ENCODE results near the gene PRRC2A. TPM values are rescaled to one million over a fixed set of nuclear protein-coding genes. Genes with fewer than 3 reads are reported as not detected.

The PRRC2A gene
- total RNA-seq, 2 experiments from 2014 or later: 215 to 222 TPM

DNA sequence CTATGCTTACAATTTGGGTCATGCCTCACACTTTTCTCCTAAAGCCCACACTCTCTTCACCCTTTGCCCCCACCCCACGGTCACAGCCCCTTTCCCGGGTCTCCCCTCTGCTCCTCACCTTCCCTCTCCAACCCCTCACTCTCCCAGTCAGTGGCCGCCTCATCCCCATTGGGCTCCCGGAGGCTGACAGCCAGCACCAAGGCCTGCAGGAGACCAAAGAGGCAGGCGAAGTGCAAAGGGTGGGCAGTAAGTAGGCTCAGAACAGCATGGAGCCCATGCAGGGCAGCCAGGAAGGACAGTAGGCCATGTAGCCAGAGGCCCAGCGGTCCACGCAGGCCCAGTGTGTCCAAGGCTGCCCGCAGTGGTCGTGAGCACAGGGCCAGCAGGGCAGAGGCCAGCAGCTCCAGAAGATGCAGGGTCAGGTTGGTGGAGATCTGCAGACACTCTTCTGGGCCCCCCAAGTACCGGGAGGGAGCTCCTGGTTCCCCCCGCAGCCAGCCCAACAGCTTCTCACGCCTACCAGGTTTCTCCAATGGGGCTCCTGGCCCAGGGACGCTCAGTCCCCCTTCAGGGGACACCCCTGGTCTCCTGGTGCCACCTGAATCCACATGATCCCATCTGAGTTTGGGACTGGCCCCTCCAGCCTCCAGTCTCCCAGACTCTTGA lies 38.6 kb downstream of the PRRC2A start:
- Mint-ChIP-seq H3K36me3 (ENCODE audit: low read depth) (peaks cover 83% of the 10 kb centered on the region), H3K27me3 (no peaks in the 10 kb centered on the region), H3K9me3 (no peaks in the 10 kb centered on the region), H3K27ac (peak overlapping the region; percentile 95), H3K4me3 (peak overlapping the region; percentile 95), H3K4me1 (peaks cover 83% of the 10 kb centered on the region)
- no peak for DNase-seq
- CTCF ChIA-PET: interaction anchor here (0.7 to 2.9 kb wide), 2 partner anchors 66 to 79 kb away, joined by 3 to 11 read pairs; partner anchors contain the start of genes CLIC1 and NCR3
- POLR2A ChIA-PET: no interaction called here

DNA sequence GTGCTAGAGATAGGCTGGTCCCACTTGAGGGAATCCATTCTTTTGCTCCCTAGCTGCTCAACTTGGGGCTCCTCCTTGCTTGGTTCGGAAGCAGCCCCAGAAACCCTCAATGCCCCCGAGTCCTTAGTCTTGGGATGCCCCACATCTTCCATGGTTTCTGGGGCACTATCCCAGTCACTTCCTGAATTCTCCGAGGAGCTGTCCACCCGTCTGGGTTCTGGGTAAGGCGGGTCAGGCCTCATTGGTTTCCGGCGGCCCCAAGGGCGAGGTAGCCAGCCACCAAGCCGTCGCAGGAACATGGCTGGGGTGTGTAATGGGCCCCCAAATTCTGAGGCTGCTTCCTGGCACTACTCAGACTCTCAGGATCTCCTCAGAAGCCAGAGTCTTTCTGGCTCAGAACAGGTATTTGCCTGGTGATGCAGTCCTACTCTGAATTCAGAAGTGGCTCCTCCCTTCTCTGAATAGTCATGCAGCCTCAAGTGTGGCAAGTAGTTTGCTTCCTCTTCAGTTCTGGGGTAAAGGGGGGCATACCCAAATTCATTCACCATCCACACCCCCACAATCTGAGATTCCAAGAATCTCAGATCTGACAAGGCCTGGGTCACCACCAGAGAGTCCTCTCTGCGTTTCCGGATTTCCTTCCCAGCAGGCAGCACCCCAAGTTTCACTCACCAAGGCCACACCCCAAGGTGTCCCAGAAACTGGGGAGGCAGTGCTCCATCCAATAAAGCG lies 39.3 kb downstream of the PRRC2A start:
- Mint-ChIP-seq H3K27me3 (no peaks in the 10 kb centered on the region), H3K36me3 (ENCODE audit: low read depth) (peaks cover 90% of the 10 kb centered on the region), H3K27ac (peak overlapping the region; percentile 95), H3K4me3 (peak overlapping the region; percentile 95), H3K4me1 (peaks cover 88% of the 10 kb centered on the region), H3K9me3 (no peaks in the 10 kb centered on the region)
- CTCF ChIA-PET: interaction anchor here (1.1 to 2.9 kb wide), 3 partner anchors 43 to 292 kb away, joined by 3 to 11 read pairs (median 4); partner anchors contain the start of genes ABHD16A and CLIC1
- POLR2A ChIA-PET: interaction anchor here (1.0 to 8.1 kb wide), 10 partner anchors 6 to 175 kb away, joined by 5 to 278 read pairs (median 7); partner anchors contain the start of genes APOM, BAG6, DDX39B and HSPA1B
- DNase-seq: peak; percentile 58

DNA sequence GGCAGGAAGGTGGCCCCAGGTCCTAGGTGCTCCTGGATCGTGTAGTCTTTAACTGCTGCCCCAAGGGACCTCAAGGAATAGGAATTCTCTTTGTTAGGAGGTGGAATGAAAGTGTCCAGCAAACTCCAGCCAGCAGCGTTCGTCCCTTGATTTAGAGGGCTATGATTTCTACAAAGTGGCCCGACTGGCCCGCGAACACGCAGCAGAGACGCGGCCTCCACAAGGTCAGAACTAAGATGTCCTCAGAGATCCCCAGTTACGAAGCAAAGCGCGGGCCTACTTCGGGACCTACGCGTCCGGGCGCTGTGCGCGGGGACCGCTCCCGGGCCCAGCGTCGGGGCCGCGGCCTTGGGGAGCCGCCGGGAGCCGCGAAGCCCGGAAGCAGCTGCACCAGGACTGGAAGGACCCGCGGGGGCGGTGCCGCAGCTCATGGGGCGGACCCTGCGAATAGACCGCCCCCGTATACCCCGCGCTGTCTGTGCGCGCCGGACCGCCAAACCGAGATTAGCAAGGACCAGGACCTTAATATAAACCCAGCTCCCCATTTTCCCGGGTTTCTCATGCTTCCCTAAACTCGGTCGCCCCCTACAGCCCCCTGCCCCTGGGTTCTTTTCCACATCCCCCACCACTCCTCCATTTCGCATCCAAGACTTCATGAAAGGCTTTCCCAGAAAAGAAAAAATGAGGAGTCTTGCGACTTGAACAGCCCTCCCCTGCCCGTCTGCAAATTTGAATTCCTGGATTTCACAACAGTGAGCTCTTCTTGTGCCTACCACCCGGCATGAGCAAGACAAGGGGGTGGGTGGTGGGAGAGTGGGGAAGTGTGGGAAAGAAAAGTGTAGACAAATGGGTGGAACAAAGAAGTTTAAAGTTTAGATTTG lies 40.1 kb downstream of the PRRC2A start, which contains the start of gene C6orf47:
Gene C6orf47, minus strand, starts transcription at position 398 of the 881 bp plus-strand sequence. CDS start 831 bp downstream, outside the sequence.
- Mint-ChIP-seq H3K36me3 (ENCODE audit: low read depth) (peaks cover 86% of the 10 kb centered on the region), H3K4me1 (peaks cover 83% of the 10 kb centered on the region), H3K4me3 (peak within 1 kb of the TSS; percentile 95), H3K9me3 (no peaks in the 10 kb centered on the region), H3K27me3 (no peaks in the 10 kb centered on the region), H3K27ac (peak within 1 kb of the TSS; percentile 95)
- ChIA-PET POLR2A (interaction anchor here (0.7 to 8.1 kb wide), 21 partner anchors 7 to 176 kb away, joined by 3 to 278 read pairs (median 5); partner anchors contain the start of genes ABHD16A, APOM, BAG6 and DDX39B), CTCF (interaction anchor here (0.7 to 2.9 kb wide), 7 partner anchors 8 to 291 kb away, joined by 3 to 11 read pairs (median 3); partner anchors contain the start of genes ABHD16A, BAG6 and CLIC1)
- peak; percentile 82 for DNase-seq

DNA sequence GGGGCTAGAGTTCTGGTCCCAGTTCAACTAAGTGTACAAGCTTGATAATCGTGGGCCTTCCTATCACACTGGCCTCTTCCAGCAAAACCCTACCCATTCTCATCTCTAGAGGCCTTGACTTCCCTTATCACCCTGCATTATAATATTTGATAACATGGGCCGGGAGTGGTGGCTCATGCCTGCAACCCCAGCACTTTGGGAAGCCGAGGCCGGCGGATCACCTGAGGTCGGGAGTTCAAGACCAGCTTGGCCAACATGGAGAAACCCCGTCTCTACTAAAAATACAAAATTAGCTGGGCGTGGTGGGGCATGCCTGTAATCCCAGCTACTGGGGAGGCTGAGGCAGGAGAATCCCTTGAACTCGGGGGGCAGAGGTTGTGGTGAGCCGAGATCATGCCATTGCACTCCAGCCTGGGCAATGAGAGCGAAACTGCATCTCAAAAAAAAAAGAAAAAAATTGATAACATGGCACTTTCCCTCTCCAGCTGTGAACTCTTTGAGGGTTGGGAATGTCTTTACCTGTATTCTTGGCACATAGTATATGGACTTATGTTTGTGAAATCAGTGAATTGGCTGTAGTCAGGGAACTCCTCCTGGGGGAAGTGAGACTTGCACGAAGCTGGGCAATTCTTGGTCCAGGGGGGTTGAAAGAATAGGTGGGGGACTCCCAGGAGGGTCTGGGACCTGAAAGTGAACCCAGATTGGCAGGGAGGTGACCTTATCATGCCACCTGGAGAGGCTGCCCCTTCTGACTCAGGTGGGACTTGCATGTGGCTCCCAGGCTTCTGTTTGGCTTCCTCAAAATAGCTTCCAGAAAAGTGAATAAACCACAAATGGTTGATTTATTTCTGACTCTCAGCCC lies 41.0 kb downstream of the PRRC2A start:
- H3K36me3 Mint-ChIP-seq (ENCODE audit: low read depth): peaks cover 86% of the 10 kb centered on the region
- peaks cover 82% of the 10 kb centered on the region for H3K4me1 Mint-ChIP-seq
- no peaks in the 10 kb centered on the region for H3K27me3 Mint-ChIP-seq
- POLR2A ChIA-PET: interaction anchor here (0.7 to 8.1 kb wide), 21 partner anchors 8 to 175 kb away, joined by 3 to 278 read pairs (median 5); partner anchors contain the start of genes ABHD16A, APOM, BAG6 and DDX39B
- DNase-seq: no peak
- no peaks in the 10 kb centered on the region for H3K9me3 Mint-ChIP-seq
- peak overlapping the region; percentile 95 for H3K4me3 Mint-ChIP-seq
- H3K27ac Mint-ChIP-seq: peak overlapping the region; percentile 87
- CTCF ChIA-PET: interaction anchor here (0.7 to 2.9 kb wide), 7 partner anchors 9 to 290 kb away, joined by 3 to 11 read pairs (median 3); partner anchors contain the start of genes ABHD16A, BAG6 and CLIC1

DNA sequence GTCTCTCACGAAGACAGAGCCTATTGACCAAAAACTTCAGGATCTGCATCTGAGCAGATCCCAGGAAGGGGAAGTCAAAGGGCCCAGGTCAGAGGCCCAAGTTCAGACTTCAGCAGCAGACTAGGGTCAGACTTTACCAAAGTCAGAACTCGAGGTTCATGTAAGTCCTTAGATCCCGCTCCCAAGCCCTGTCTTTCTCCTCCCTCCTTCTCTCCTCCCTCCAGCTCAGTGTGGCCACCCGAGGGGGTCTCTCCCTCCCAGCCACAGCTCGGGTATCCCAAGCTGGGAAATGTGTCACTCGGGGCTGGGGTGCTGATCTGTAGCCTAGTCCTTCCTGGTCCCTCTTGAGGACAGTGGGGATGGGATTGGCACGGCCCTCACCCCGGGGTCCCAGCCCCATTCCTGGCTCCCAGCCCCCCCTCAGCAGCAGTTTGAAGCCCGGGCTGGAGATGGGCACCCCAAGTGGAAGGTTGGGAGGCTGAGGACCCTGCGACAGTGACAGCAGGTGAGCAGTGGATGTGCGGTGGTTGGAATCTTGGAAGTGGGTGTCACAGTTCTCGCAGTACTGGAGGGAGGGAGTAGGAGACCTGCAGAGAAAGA lies 41.7 kb downstream of the PRRC2A start:
- H3K36me3 Mint-ChIP-seq (ENCODE audit: low read depth): peaks cover 87% of the 10 kb centered on the region
- H3K4me1 Mint-ChIP-seq: peaks cover 85% of the 10 kb centered on the region
- no peaks in the 10 kb centered on the region for H3K9me3 Mint-ChIP-seq
- H3K4me3 Mint-ChIP-seq: peak overlapping the region; percentile 95
- CTCF ChIA-PET: interaction anchor here (2.9 kb wide), 1 partner anchor 75 kb away, joined by 11 read pairs; the partner anchor contains the start of gene CLIC1
- no peak for DNase-seq
- H3K27ac Mint-ChIP-seq: peak overlapping the region; percentile 54
- POLR2A ChIA-PET: interaction anchor here (1.0 to 8.1 kb wide), 4 partner anchors 9 to 945 kb away, joined by 3 to 278 read pairs (median 67); partner anchors contain the start of genes APOM, BAG6, CLIC1 and MDC1
- H3K27me3 Mint-ChIP-seq: no peaks in the 10 kb centered on the region

DNA sequence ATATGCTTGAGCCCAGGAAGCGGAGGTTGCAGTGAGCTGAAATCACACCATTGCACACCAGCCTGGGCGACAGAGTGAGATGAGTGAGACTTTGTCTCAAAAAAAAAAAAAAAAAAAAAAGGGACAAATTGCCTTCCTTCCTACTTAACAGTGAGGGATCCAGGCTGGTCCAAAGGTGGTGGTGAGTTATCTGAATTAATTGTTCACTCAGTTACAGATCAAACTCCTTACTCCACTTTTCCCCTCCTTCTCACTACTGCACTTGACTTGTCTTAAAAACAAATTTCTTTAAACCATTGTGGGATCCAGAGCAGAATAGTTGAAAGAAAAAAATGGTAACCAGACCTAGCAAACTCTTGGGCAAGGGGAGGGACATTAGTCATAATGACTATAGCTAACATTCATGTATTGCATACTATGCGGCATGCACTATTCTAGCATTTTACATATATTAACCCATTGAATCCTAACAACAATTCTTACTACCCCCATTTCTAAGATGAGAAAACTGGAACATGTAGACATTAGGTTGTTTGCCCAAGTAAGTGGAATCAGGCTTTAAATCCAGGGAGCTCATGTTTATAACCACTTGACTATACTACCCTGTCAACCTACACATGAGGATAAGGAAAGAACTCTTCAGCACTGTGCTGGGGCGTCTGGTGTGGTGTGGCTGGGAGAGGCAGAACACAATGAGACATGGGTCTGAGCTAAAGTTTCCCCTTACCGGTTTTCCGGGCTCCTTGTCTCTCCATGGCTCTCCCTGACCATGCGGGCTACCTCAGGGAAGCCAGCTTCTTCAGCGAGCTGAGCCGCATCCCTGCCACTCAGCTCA lies 42.8 kb downstream of the PRRC2A start:
- no peak for DNase-seq
- H3K4me3 Mint-ChIP-seq: peak overlapping the region; percentile 86
- peaks cover 84% of the 10 kb centered on the region for H3K4me1 Mint-ChIP-seq
- CTCF ChIA-PET: interaction anchor here (0.5 to 2.6 kb wide), 8 partner anchors 11 to 264 kb away, joined by 3 to 19 read pairs (median 5); partner anchors contain the start of genes BAG6, DDX39B, HSPA1B and LTB
- peaks cover 87% of the 10 kb centered on the region for H3K36me3 Mint-ChIP-seq (ENCODE audit: low read depth)
- no peaks in the 10 kb centered on the region for H3K9me3 Mint-ChIP-seq
- H3K27me3 Mint-ChIP-seq: no peaks in the 10 kb centered on the region
- POLR2A ChIA-PET: interaction anchor here (0.6 to 8.1 kb wide), 11 partner anchors 10 to 946 kb away, joined by 3 to 278 read pairs (median 8); partner anchors contain the start of genes ABHD16A, APOM, BAG6 and CLIC1
- peak overlapping the region; percentile 89 for H3K27ac Mint-ChIP-seq

DNA sequence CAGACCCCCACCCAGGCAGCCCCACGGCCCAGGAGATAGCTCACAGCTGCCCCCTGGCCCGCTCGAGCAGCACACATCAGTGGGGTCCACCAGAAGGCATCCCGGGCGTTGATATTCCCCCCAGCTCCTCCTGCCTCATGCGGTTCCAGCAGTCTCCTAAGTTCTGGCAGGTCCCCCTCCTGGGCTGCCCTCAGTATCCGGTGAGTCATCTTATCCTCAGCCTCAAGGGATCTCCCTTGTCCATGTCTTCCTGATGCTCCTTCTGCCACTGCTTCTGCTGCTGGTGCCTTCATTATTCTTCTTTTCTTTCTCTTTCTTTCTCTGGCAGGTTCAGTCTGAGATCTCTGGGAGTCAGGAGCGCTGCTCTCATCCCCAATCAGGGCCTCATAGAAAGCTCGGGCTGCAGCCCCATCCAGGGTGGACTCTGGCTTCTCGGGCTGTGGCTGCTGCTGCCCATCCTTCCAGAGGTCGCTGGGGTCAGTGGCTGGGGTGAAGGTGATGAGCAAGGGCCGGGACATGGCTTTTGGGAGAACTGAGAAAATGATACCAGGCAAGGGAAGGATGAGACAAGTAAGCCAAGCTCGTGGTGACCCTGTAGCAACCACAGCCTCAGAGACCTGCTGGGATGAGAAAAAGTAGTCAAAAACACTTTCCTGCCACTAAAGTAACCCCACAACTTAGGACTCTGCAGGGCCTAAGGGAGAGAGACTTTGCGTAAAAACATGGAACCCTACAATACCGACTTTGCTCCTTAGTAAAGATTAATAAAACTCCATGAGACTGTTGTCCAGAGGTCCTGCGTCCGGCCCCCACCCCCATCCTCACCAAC lies 43.7 kb downstream of the PRRC2A start:
- Mint-ChIP-seq H3K4me1 (peaks cover 82% of the 10 kb centered on the region), H3K36me3 (ENCODE audit: low read depth) (peaks cover 89% of the 10 kb centered on the region), H3K4me3 (peak overlapping the region; percentile 86), H3K9me3 (no peaks in the 10 kb centered on the region), H3K27me3 (no peaks in the 10 kb centered on the region), H3K27ac (peak overlapping the region; percentile 89)
- DNase-seq: peak; percentile 36
- CTCF ChIA-PET: interaction anchor here (0.5 to 2.6 kb wide), 11 partner anchors 12 to 265 kb away, joined by 3 to 19 read pairs (median 5); partner anchors contain the start of genes BAG6, HSPA1B, LTB and NEU1
- POLR2A ChIA-PET: interaction anchor here (0.6 to 8.1 kb wide), 42 partner anchors 11 to 1308 kb away, joined by 3 to 278 read pairs (median 4); partner anchors contain the start of genes ABHD16A, APOM, BAG6 and CLIC1

DNA sequence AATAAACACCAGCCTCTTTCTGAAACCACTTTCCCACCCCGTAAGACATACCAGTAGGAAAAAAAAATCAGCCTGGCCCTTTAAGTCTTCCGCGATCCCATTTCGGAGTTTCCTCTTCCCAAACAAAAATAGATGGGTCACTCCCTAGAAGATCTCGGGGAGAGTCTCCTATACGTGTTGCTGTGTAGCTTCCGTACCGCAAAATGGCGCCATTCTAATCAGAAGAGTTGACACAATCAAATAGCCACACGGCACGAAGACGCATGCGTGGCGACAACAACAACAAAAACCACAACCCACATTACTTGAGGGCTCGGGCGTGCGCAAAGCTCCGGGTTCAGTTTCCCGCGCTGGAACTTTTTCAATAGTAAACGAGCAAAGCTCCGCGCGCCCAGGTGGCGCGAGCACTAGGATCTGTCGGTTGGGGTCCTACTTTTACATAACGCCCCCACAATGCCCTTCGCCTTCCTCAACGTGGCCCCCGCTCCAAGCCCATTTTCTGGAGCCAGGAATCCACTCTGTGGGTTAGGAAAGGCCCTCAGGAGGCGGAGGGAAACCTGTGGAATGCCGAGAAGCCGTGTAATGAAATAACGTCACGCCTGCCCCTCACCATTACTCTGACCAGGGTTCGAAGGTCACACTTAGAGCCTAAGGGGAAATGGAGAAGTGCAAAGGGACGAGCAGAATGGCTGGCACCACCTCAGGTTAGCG lies 44.4 kb downstream of the PRRC2A start, which contains the start of gene GPANK1:
Gene GPANK1, minus strand, starts transcription at position 208 of the 711 bp plus-strand sequence. CDS start 519 bp downstream, outside the sequence.
- H3K27me3 Mint-ChIP-seq: no peaks in the 10 kb centered on the region
- CTCF ChIA-PET: interaction anchor here (0.5 to 2.6 kb wide), 9 partner anchors 12 to 351 kb away, joined by 3 to 19 read pairs (median 5); partner anchors contain the start of genes BAG6, HSPA1B and NEU1
- H3K4me1 Mint-ChIP-seq: peaks cover 75% of the 10 kb centered on the region
- peak; percentile 94 for DNase-seq
- peak within 1 kb of the TSS; percentile 86 for H3K4me3 Mint-ChIP-seq
- peaks cover 90% of the 10 kb centered on the region for H3K36me3 Mint-ChIP-seq (ENCODE audit: low read depth)
- H3K27ac Mint-ChIP-seq: peak within 1 kb of the TSS; percentile 89
- no peaks in the 10 kb centered on the region for H3K9me3 Mint-ChIP-seq
- POLR2A ChIA-PET: interaction anchor here (0.6 to 8.1 kb wide), 39 partner anchors 11 to 1307 kb away, joined by 3 to 278 read pairs (median 5); partner anchors contain the start of genes ABHD16A, APOM, BAG6 and CLIC1
